AG04449 (cell line): ENCODE results near the gene OGFR.
"Not testable (repeated sequence)": the region's sequence is repeated elsewhere in the genome, so short reads cannot be mapped to it uniquely, and the experiment has no call there.

ENCODE experiments used
- CTCF ChIA-PET: fragments of 350-600 bp; formaldehyde crosslinking; extraction: SDS; loops from one replicate; lab custom pipeline; 2021; ENCODE audit warnings: antibody characterized with exemption; lab: Yijun Ruan, JAX
- POLR2A ChIA-PET: fragments of 400-600, 350-600 bp; formaldehyde crosslinking; extraction: SDS; loops from one replicate; lab custom pipeline; 2020; ENCODE audit warnings: antibody characterized with exemption, inconsistent platforms; lab: Yijun Ruan, JAX
- DNase-seq: peaks from one replicate; pipeline ENCODE4 v3.0.0-alpha.2; 2010; ENCODE audit warnings: low read depth, low spot score
- H3K4me3 ChIP-seq: 2 replicates; pipeline ENCODE4 v1.5.1; 2011; ENCODE audit warnings: low read depth, mild to moderate bottlenecking, control low read depth, low read length
- TF ChIP-seq, protein P1 (sequence below): IDR thresholded peaks from one replicate; pipeline ENCODE4 v1.5.1; 2011; ENCODE audit warnings: mild to moderate bottlenecking, moderate library complexity, low read length, control low read depth, inconsistent platforms; ENCODE audit not compliant: insufficient read depth; ENCODE audit errors: missing control alignments

The OGFR gene

DNA sequence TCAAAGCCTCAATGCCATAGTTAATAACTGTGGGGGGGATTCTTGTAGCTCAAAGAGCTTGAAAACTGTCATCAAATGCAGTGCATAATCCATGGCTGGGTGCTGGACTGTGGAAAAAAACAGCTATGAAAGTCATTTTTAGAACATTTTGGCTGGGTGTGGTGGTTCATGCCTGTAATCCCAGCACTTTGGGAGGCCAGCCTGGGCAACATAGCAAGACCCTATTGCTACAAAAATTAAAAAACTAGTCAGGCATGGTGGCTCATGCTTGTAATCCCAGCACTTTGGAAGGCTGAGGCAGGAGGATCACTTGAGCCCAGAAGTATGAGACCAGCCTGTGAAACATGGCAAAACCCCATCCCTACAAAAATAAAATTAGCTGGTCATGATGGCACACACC lies 44.8 kb downstream of the OGFR start:
- CTCF ChIA-PET = interaction anchor here (2.2 to 2.4 kb wide), 2 partner anchors 11 to 41 kb away, joined by 8 to 11 read pairs; no protein-coding TSS in a partner anchor
- POLR2A ChIA-PET = no interaction called here
- TF ChIP-seq, protein P1, sequence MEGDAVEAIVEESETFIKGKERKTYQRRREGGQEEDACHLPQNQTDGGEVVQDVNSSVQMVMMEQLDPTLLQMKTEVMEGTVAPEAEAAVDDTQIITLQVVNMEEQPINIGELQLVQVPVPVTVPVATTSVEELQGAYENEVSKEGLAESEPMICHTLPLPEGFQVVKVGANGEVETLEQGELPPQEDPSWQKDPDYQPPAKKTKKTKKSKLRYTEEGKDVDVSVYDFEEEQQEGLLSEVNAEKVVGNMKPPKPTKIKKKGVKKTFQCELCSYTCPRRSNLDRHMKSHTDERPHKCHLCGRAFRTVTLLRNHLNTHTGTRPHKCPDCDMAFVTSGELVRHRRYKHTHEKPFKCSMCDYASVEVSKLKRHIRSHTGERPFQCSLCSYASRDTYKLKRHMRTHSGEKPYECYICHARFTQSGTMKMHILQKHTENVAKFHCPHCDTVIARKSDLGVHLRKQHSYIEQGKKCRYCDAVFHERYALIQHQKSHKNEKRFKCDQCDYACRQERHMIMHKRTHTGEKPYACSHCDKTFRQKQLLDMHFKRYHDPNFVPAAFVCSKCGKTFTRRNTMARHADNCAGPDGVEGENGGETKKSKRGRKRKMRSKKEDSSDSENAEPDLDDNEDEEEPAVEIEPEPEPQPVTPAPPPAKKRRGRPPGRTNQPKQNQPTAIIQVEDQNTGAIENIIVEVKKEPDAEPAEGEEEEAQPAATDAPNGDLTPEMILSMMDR = no peak

DNA sequence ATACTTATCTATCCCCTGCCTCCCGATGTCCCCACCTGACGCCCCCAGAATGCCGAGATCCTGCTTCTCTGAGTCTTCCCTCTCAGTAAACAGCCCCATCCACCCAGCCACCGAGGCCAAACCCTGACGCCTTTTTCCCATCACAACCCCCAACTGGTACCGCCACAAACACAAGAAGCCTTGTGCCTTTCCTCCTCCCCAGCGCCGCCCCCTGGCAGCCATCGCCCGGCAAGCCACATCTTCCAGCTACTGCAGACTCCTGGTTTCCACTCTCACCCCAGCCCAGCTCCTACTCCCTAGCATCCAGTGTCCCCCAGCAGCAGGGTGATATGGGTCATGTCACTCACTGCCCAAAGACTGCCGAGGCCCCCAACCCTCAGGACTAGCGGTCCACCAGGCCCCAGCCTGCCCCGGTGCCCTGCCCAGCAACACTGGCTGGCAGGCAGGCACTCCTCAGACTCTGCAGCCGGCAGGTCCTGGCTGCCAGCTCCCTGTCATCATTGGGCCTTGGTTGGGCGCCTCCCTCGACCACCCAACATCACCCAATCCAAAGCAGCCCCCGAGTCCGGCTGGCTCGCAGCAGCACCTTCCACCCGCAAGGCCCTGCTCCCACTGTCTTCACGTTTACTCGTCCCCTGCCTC lies 45.8 kb downstream of the OGFR start:
- ChIA-PET POLR2A (no interaction called here), CTCF (no interaction called here)
- H3K4me3 ChIP-seq = no peak overlapping the region
- TF ChIP-seq, protein P1 = no peak
- no peak for DNase-seq

More for the DNA sequence above, 44.8 kb downstream of the OGFR start:
- no peak overlapping the region for H3K4me3 ChIP-seq
- DNase-seq = no peak

DNA sequence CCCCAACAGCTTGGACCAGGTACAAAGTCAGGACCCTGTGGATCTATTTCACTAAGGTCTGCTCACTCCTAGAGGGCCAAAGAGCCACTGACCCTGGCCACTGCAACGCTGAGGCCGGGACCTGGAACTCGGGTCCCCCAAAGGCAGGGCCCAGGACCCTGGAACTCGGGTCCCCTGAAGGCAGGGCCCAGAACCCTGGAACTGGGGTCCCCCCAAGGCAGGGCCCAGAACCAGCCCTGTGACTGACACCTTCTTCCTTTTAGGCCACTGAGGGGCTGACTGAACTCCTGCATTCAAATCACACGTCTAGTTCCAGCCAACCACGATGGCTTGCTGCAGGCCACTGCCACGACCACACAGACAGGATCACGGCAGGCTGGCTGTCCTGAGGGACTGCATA lies 47.6 kb downstream of the OGFR start:
- ChIA-PET POLR2A (interaction anchor here (0.6 kb wide), 1 partner anchor 53 kb away, joined by 4 read pairs; no protein-coding TSS in a partner anchor), CTCF (no interaction called here)
- no peak overlapping the region for H3K4me3 ChIP-seq
- DNase-seq = no peak
- TF ChIP-seq, protein P1 = no peak

DNA sequence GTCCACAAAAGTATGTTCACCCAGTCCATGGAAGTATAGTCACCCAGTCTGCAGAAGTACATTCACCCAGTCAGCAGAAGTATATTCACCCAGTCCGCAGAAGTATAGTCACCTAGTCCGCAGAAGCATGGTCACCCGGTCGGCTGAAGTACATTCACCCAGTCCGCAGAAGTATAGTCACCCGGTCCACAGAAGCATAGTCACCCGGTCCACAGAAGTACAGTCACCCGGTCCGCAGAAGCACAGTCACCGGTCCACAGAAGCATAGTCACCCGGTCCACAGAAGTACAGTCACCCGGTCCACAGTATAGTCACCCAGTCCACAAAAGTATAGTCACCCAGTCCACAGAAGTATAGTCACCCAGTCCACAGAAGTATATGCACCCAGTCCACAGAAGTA lies 48.2 kb downstream of the OGFR start:
- DNase-seq = no peak
- ChIA-PET CTCF (no interaction called here), POLR2A (no interaction called here)
- TF ChIP-seq, protein P1 = no peak
- no peak overlapping the region for H3K4me3 ChIP-seq

DNA sequence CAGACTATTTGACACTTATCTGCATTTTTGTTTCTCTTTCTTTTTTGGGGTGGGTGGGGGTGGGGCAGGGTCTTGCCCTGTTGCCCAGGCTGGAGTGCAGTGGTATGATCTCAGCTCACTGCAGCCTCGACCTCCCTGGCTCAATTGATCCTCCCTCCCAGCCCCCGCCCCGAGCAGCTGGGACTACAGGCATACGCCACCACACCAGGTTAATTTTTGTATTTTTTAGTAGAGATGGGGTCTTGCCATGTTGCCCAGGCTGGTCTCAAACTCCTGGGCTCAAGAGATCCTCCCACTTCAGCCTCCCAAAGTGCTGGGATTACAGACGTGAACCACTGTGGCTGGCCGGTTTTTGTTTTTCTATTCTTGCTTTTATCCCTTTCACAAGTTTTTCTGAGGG lies 48.7 kb downstream of the OGFR start:
- DNase-seq, POLR2A ChIA-PET, H3K4me3 ChIP-seq: not testable (repeated sequence)
- CTCF ChIA-PET = interaction anchor here (1.7 kb wide), 1 partner anchor 45 kb away, joined by 5 read pairs; no protein-coding TSS in a partner anchor

DNA sequence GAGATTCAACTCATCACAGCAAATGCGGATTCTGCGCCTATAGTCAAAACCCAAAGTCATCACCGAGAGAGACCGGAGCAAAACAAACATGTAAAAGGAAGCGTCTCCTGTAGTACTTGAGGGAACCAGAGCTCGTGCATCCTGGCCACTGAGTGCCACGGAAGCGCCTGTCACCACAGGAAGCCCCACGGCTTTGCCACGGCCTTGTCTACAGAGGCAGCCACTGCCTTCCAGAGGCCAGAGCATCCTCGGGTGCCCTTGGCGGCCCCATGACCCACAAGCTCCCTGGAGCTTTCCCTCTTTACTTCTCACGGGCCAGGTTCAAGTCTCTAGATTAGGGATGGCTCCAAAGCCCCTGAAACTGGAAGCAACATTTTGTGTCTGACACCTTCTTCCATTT lies 49.5 kb downstream of the OGFR start:
- CTCF ChIA-PET = interaction anchor here (0.8 to 1.7 kb wide), 2 partner anchors 46 to 155 kb away, joined by 4 to 5 read pairs; no protein-coding TSS in a partner anchor
- DNase-seq = no peak
- H3K4me3 ChIP-seq = no peak overlapping the region
- TF ChIP-seq, protein P1 = no peak
- POLR2A ChIA-PET = no interaction called here
